ENCODE data around the gene IL25. TPM values are rescaled to one million over a fixed set of nuclear protein-coding genes. Genes with fewer than 3 reads are reported as not detected.

IL25 gene
- total RNA-seq, 4 donors from 2014 or later, result not detected

DNA sequence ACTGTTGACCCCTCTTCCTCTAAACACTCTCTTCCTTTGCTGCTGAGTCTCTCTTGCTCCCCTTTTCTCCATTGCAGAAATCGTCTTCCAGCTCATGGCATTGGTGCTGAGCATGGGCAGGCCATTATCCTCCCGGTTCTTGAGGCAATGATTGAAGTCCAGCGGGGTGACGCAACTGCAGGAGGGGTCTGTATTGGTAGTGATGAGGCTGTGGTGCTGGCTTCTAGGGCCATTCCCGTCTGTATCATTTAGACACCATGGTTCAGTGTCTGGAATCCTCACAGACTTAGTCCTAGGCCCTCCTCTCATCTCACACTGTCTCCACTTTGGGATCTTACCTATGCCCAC, 19.2 kb upstream of the IL25 start:
- peaks cover 24 to 27% (median 26%) of the 10 kb centered on the region in 3 donors for H3K27me3 ChIP-seq
- no peak overlapping the region for H3K4me3 ChIP-seq
- H3K9me3 ChIP-seq, result no peaks in the 10 kb centered on the region
- TF ChIP-seq, protein P1, sequence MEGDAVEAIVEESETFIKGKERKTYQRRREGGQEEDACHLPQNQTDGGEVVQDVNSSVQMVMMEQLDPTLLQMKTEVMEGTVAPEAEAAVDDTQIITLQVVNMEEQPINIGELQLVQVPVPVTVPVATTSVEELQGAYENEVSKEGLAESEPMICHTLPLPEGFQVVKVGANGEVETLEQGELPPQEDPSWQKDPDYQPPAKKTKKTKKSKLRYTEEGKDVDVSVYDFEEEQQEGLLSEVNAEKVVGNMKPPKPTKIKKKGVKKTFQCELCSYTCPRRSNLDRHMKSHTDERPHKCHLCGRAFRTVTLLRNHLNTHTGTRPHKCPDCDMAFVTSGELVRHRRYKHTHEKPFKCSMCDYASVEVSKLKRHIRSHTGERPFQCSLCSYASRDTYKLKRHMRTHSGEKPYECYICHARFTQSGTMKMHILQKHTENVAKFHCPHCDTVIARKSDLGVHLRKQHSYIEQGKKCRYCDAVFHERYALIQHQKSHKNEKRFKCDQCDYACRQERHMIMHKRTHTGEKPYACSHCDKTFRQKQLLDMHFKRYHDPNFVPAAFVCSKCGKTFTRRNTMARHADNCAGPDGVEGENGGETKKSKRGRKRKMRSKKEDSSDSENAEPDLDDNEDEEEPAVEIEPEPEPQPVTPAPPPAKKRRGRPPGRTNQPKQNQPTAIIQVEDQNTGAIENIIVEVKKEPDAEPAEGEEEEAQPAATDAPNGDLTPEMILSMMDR (IDR thresholded peaks at IDR 0.05 in 4 of 5, conservative IDR thresholded peaks at IDR 0.05 in 1 of 5), result no peak
- no peak for TF ChIP-seq POLR2A (IDR thresholded peaks at IDR 0.05)
- in situ Hi-C loops (cut with MboI; ENCODE audit: low sequenced_read_pairs in 4 of 4) (no loop called here), intact Hi-C loops (cut with DNase I; ENCODE audit: low total_unique reads) (no loop called here)
- no peak for DNase-seq
- H3K4me1 ChIP-seq, result peaks cover 0 to 15% of the 10 kb centered on the region in 2 donors
- H3K36me3 ChIP-seq, result no peaks in the 10 kb centered on the region
- ATAC-seq, result no peak
- H3K27ac ChIP-seq, result no peak overlapping the region

DNA sequence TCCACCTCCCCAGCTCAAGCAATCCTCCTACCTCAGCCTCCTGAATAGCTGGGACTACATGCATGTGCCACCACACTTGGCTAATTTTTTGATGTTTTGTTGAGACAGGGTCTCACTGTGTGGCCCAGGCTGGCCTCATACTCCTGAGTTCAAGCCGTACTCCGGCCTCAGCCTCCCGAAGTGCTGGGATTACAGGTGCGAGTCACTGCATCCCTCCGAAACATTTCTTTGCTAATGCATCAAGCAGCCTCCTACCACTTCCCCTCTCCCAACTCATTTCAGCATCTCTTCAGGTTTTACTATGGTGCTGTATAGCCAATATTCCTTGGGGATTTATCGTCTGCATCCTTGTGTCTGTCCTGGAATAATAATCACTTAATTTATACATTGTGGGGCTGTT, 17.6 kb upstream of the IL25 start:
- Histone ChIP-seq H3K27ac (no peak overlapping the region), H3K4me3 (no peak overlapping the region), H3K36me3 (no peaks in the 10 kb centered on the region), H3K4me1 (peaks cover 0 to 15% of the 10 kb centered on the region in 2 donors), H3K27me3 (peaks cover 24 to 27% (median 26%) of the 10 kb centered on the region in 3 donors), H3K9me3 (no peaks in the 10 kb centered on the region)
- no peak for ATAC-seq
- DNase-seq, result no peak
- TF ChIP-seq POLR2A (IDR thresholded peaks at IDR 0.05), result no peak
- TF ChIP-seq, protein P1 (IDR thresholded peaks at IDR 0.05 in 4 of 5, conservative IDR thresholded peaks at IDR 0.05 in 1 of 5), result no peak
- intact Hi-C loops (cut with DNase I; ENCODE audit: low total_unique reads) (no loop called here), in situ Hi-C loops (cut with MboI; ENCODE audit: low sequenced_read_pairs in 4 of 4) (no loop called here)

DNA sequence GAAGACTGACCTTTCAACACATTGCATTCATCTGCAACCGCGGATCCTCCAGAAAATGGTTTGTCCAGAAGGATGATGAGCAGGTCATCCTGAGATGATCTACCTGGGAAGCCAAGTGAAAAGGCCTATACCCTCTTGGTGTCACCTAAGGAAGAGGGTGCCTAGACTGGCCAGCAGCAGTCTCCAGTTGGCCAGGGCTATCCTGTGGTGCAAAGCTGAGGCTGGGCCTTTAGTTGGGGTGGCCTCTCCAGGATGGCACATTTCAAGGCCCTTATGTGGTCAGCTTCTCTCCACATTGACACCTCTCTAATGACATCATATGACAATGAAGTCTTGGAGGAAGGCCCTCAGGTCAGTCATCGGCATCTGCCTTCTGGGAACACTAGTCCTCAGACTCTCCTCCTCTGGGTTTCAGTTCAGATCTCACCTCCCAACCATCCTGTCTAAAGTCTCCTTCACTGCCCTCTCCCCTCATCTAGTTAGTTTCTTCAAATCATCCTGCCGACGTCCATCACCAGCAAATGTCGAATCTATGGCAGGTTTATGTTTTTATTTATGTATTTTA, 16.7 kb upstream of the IL25 start:
- Histone ChIP-seq H3K4me3 (no peak overlapping the region), H3K9me3 (no peaks in the 10 kb centered on the region), H3K27me3 (peaks cover 24 to 26% (median 24%) of the 10 kb centered on the region in 3 donors), H3K36me3 (no peaks in the 10 kb centered on the region), H3K27ac (no peak overlapping the region), H3K4me1 (peaks cover 0 to 15% of the 10 kb centered on the region in 2 donors)
- DNase-seq, result no peak
- in situ Hi-C loops (cut with MboI; ENCODE audit: low sequenced_read_pairs in 4 of 4) (no loop called here), intact Hi-C loops (cut with DNase I; ENCODE audit: low total_unique reads) (no loop called here)
- TF ChIP-seq, protein P1 (IDR thresholded peaks at IDR 0.05 in 4 of 5, conservative IDR thresholded peaks at IDR 0.05 in 1 of 5), result no peak
- no peak for TF ChIP-seq POLR2A (IDR thresholded peaks at IDR 0.05)
- ATAC-seq, result no peak

DNA sequence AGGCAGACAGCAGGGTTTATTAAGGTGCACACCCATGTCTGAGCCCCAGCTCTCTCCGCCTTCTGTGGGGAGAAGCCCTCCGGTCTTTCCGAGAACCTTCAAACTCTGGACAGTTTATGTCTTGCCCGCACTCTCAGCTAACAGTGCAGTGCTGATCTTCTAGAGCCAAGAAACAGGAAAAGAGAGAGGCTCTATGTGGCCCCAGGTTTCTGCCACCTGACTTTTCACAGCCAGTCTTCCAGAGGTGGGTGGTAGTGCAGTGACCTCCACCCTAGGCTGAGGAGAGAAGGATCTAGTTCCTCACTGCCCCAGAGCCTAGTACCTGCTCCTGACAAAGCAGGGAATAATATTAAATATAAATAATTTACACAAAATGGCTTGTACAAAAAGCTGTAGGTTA, 15.9 kb upstream of the IL25 start:
- DNase-seq, result no peak
- TF ChIP-seq, protein P1 (IDR thresholded peaks at IDR 0.05 in 4 of 5, conservative IDR thresholded peaks at IDR 0.05 in 1 of 5), result no peak
- TF ChIP-seq POLR2A (IDR thresholded peaks at IDR 0.05), result no peak
- peaks cover 0 to 15% of the 10 kb centered on the region in 2 donors for H3K4me1 ChIP-seq
- no peak overlapping the region for H3K27ac ChIP-seq
- in situ Hi-C loops (cut with MboI; ENCODE audit: low sequenced_read_pairs in 4 of 4) (no loop called here), intact Hi-C loops (cut with DNase I; ENCODE audit: low total_unique reads) (no loop called here)
- H3K27me3 ChIP-seq, result peaks cover 17 to 20% (median 19%) of the 10 kb centered on the region in 3 donors
- H3K4me3 ChIP-seq, result no peak overlapping the region
- no peaks in the 10 kb centered on the region for H3K36me3 ChIP-seq
- no peaks in the 10 kb centered on the region for H3K9me3 ChIP-seq
- no peak for ATAC-seq

DNA sequence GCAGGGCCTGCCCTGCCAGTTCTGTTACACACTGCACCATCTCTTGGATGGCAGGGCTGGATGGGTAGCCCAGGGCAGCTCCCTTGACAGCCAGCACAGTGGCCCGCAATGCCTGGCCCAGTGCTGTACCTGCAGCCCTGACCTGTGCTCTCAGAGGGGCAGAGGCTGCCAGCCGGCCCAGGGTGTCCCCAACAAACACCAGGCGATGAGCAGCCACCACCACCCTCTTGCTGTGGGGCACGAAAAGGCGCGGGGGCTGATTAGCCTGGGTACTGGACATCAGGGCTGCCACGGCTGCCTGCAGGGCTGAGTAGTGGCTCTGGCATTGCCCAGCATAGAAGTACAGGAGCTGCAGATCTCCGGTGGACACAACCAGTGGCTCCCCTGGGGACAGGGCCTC, 15.3 kb upstream of the IL25 start:
- ATAC-seq (no peak), DNase-seq (no peak)
- in situ Hi-C loops (cut with MboI; ENCODE audit: low sequenced_read_pairs in 4 of 4), result no loop called here
- Histone ChIP-seq H3K9me3 (no peaks in the 10 kb centered on the region), H3K27ac (no peak overlapping the region), H3K36me3 (no peaks in the 10 kb centered on the region), H3K27me3 (peaks cover 11 to 14% (median 13%) of the 10 kb centered on the region in 3 donors), H3K4me3 (no peak overlapping the region), H3K4me1 (peaks cover 0 to 9% of the 10 kb centered on the region in 2 donors)
- TF ChIP-seq, protein P1 (IDR thresholded peaks at IDR 0.05 in 4 of 5, conservative IDR thresholded peaks at IDR 0.05 in 1 of 5), result no peak
- intact Hi-C loops (cut with DNase I; ENCODE audit: low total_unique reads), result no loop called here

All from gastrocnemius medialis (tissue), 4 donors.